HG03460 (cell line): Measurements from ENCODE around the gene TEX13A.
"Not testable (repeated sequence)": the region's sequence is repeated elsewhere in the genome, so short reads cannot be mapped to it uniquely, and the experiment has no call there.

Experiments used
- ATAC-seq: cut with Tn5 transposase; IDR thresholded peaks from one replicate; pipeline ENCODE4 v1.9.1; 2021; ENCODE audit not compliant: unreplicated experiment

The TEX13A gene, protein sequence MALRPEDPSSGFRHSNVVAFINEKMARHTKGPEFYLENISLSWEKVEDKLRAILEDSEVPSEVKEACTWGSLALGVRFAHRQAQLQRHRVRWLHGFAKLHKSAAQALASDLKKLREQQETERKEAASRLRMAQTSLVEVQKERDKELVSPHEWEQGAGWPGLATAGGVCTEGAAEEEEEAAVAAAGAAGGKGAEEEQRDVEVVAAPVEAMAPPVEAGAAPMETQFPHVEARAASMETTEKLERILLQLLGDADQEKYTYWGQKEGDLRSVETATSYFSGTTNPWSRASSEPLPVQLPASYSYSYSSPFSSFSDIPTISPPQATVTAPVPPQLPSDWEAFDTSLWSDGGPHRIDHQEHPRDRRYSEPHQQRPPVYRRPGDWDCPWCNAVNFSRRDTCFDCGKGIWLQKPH

DNA sequence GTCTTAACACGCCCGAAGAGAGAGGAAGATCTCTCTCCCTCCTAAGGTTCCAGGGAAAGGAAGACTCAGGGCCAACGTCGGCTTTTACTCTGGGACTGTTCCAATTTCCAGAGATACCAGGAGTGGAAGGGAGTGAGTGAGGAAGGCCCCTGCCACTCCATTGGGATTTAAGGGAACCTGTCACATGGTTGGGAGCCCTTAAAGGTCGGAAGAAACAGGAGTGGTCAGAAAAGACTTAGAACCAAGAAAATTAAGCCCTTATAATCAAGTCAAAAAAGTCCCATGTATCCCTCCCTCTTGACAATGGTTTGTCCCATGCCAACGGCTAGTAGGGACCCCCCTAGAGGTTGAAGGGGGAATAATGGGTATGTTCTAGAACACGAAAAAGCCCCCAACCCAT, at the start of gene TEX13A:
Gene TEX13A (minus strand): TSS at position 59 of the 400 bp plus-strand sequence. CDS start 297 bp downstream, outside the sequence.
- ATAC-seq: no peak

GRCh38 chrX:105269386-105269785, 48.9 kb upstream of the TEX13A start:
- ATAC-seq: no peak

DNA sequence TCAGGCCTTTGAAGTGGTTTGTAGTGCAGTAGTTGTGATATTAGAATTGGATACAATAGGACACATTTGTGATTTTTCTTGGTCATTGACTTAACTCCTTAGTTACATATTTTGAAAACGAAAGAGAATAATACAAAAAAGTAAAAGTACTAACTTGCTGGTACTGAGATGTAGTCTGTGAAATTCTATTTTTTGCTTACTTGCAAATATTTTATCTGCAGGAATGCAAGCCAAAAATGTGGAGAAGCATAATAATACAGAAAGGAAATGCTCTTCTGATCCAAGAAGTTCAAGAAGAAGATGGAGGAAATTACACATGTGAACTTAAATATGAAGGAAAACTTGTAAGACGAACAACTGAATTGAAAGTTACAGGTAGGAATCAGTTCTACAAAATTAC, 46.7 kb upstream of the TEX13A start:
- no peak for ATAC-seq

DNA sequence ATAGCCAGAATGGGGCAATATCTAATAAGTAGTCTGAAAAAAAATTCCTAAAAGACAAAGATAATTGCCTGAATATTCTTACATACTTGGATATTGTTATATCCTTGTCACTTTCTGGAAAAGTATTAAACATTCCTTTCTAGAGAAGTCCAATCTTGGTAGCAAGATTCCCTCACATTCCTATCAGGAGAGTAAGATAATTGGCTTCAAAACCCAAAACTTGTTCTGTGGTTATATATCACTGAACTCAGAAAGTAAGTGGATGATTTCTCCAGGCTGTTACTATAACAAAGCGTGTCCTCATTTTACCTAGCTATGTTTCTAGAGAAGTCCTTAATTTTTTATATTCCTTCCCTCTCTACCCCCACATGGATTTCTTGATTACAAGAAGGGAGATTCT, 46.0 kb upstream of the TEX13A start:
- ATAC-seq: no peak

DNA sequence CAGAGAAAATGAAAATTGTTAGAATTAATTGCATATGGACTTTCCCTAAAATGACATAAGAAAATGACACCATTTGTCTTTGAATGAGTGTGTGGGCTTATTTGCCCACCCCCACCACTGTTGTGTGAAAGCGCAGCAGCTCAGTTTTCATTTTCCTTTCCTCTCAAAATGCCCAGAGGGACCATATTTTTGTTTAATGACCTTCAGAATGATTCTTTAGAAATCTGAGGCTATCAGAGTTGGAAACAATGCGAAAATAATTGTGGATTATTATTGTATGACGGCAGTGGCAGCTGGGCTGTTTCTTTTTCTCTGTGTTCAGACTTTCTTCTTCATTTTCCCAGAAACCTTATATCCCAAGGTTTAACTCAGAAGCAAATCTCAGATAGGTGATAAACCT, 44.6 kb upstream of the TEX13A start:
- ATAC-seq: no peak

GRCh38 chrX:105263801-105264200, 43.3 kb upstream of the TEX13A start:
- ATAC-seq: no peak

DNA sequence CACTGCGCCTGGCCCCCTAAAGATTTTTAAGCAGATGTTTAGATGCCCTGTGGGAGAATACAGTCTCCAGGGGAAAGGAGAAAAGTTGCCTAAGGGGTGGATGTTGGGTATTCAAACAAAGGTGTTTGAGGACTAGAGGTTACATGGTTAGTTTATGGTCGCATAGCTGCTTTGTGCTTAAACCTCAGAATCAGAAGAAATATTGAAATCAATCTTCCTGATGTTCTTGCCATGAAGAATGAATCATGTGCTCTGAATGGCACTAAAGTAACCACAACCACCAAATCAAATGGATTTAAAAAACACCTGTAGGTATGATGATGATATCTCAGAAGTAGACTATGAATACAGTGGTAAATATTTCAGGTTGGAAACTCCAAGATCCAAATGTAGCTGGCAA, 42.7 kb upstream of the TEX13A start:
- ATAC-seq: no peak

DNA sequence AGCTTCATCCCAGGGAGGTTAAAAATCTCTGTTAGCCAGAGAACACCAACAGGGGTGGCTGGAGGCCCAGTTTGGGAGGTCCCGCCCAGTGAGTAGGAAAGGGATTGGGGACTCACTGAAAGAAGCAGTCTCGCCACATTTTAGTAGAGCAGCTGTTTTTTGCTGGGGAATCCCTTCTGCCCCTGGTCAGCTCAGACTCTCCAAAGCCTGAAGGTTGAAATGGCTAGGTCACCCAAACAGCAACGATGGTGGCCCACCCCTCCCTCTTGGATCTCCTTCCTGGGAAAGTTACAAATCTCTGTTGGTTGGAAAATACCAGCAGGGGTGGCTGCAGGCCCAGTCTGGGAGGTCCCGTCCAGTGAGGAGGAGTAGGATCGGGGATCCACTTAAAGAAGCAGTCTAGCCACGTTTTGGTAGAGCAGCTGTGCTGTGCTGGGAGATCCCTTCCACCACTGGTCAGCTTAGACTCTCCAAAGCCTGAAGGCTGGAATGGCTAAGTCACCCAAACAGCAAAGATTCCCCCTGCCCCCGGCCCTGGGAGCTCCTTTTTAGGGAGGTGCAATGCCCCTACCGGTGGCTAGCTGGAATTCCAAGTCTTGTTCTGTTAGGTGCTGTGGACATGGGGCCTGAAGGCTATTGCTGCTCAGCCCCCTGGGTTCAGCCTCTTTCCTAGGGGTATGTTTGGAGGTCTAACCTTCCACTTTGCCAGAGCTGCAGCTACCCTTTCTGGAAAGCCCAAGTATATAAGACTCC, 40.0 kb upstream of the TEX13A start:
- ATAC-seq: no peak

- no peak for ATAC-seq
These were observed 20.6 kb upstream of the TEX13A start for GRCh38 chrX:105241056-105241455.

- ATAC-seq: not testable (repeated sequence)
These were observed 16.9 kb upstream of the TEX13A start for GRCh38 chrX:105237407-105237806.

- ATAC-seq: no peak
These were observed 8.7 kb upstream of the TEX13A start for GRCh38 chrX:105229146-105229545.

- no peak for ATAC-seq
These were observed 8.1 kb upstream of the TEX13A start for GRCh38 chrX:105228602-105229001.

DNA sequence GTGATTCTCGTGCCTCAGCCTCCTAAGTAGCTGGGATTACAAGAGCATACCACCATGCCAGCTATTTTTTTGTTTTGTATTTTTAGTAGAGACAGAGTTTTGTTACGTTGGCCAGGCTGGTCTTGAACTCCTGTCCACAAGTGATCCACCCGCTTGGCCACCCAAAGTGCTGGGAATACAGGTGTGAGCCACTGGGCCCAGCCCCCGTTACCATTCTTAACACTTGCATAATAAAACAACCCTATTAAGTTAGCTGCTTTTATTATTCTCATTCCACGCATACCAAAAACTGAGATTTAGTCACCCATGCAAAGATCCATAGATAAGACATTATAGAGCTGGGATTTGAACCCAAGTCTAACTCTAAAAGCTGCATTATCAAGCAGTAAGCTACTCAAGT, 6.0 kb upstream of the TEX13A start:
- no peak for ATAC-seq

DNA sequence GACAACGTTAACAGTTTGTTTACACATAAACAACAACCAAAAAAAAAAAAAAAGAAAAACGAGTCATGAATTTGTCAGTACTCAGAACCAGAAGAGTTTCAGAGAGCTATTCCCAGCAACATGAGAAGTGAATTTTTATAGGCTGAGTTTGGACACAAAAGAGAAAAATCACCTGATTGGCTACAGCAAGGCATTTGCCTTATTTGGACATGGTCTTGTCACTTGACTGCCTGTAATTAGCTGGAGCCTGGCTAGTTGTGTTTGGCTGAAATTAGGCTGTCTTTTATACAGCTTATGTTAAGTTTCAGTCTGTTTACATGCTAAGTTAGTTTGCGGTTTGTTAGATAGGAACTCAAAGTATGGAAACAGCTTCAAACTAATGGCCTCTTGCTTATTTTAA, 880 bp upstream of the TEX13A start:
- ATAC-seq: no peak

DNA sequence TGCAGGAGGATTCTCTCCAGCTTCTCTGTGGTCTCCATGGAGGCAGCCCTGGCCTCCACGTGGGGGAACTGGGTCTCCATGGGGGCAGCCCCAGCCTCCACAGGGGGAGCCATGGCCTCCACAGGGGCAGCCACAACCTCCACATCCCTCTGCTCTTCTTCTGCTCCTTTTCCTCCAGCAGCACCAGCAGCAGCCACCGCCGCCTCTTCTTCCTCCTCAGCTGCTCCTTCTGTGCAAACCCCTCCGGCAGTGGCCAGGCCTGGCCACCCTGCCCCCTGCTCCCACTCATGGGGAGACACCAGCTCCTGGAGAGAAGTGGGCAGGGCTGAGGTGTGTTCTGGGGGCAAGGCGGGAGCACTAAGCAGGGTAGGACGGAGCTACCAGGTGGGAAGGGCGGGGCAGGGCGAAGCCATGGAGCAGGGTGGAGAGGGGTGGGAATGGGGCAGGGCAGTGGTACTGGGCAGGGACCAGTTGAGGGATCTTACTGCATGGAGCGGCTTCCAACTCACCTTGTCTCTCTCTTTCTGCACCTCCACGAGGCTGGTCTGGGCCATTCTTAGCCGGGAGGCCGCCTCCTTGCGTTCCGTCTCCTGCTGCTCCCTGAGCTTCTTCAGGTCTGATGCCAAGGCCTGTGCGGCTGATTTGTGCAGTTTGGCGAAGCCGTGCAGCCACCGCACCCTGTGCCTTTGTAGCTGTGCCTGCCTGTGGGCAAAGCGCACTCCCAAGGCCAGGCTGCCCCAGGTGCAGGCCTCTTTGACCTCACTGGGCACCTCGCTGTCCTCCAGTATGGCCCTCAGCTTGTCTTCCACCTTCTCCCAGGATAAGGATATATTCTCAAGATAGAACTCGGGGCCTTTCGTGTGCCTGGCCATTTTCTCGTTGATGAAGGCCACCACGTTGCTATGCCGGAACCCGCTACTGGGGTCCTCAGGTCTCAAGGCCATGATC, 766 bp downstream of the TEX13A start:
- no peak for ATAC-seq

- no peak for ATAC-seq
These were observed 9.4 kb downstream of the TEX13A start for GRCh38 chrX:105211066-105211575.

- ATAC-seq: no peak
These were observed 10.2 kb downstream of the TEX13A start for GRCh38 chrX:105210258-105210657.

- no peak for ATAC-seq
These were observed 11.1 kb downstream of the TEX13A start for GRCh38 chrX:105209406-105209805.

GRCh38 chrX:105191878-105192277, 28.6 kb downstream of the TEX13A start:
- no peak for ATAC-seq

DNA sequence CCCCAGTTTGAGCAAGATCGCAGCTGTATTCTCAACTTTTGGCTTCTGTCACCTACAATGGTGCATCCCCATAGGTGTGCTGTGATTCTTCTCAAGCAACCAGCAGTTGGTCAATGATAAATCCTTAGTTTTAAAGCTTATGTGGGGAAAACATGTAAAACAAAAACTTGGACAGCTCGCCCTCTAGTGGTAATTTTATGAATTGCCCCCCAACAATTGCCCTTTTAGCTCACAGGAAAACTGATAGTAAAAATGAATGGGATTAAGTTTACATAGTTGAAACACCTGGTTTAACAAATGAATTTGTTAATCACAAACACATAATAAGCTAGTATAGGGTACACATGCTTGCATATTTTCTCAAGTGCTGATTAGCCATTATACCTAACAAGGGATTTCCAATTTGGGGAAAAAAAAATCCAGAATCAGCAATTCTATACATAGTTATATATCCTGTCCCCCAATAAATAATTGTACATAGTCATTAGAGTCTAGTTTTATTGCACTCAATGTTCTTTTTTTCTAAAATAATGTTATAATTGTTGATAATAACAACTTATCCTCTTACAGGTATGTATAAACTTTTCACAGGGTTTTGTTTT, 30.1 kb downstream of the TEX13A start:
- ATAC-seq: no peak

GRCh38 chrX:105189093-105189492, 31.4 kb downstream of the TEX13A start:
- no peak for ATAC-seq
